Neutrophil (primary cell): ENCODE data around the gene GGCX.
"Not testable (repeated sequence)": the region's sequence is repeated elsewhere in the genome, so short reads cannot be mapped to it uniquely, and the experiment has no call there.

Experiments used
- H3K27ac ChIP-seq: fragments of 200-600 bp; sonication (generic); 2 replicates; pipeline ENCODE4 v1.5.1; 2016; ENCODE audit warnings: mild to moderate bottlenecking, moderate library complexity
- H3K27me3 ChIP-seq: fragments of 200-600 bp; sonication (generic); 2 replicates; pipeline ENCODE4 v1.6.0; 2016; ENCODE audit warnings: mild to moderate bottlenecking
- H3K36me3 ChIP-seq: fragments of 200-600 bp; sonication (generic); 2 replicates; pipeline ENCODE4 v1.5.1; 2017
- H3K4me1 ChIP-seq, 2 experiments: fragments of 200-600 bp in 1 of 2; sonication (generic) in 1 of 2; 1 replicate in 1 of 2; 2 replicates in 1 of 2; pipeline versions ENCODE4 v1.5.1 to v1.6.1; 2013 to 2016; ENCODE audit warnings: low read depth in 1 of 2, low read length in 1 of 2, mild to moderate bottlenecking in 1 of 2, moderate library complexity in 1 of 2; ENCODE audit not compliant: control insufficient read depth in 1 of 2, insufficient read depth in 1 of 2
- H3K4me3 ChIP-seq, 2 experiments: fragments of 200-600 bp in 1 of 2; sonication (generic) in 1 of 2; 1 replicate in 1 of 2; 2 replicates in 1 of 2; pipeline ENCODE4 v1.5.1; 2013 to 2016; ENCODE audit warnings: low read depth in 1 of 2, low read length in 1 of 2, mild to moderate bottlenecking in 1 of 2, moderate library complexity in 1 of 2
- H3K9me3 ChIP-seq: fragments of 200-600 bp; sonication (generic); 2 replicates; pipeline ENCODE4 v1.5.1; 2016
- TF ChIP-seq, protein P1 (sequence below): fragments of 200-600 bp; sonication (generic); IDR thresholded peaks from 2 replicates; pipeline ENCODE4 v1.5.1; 2016; ENCODE audit warnings: antibody characterized with exemption

GGCX gene

DNA sequence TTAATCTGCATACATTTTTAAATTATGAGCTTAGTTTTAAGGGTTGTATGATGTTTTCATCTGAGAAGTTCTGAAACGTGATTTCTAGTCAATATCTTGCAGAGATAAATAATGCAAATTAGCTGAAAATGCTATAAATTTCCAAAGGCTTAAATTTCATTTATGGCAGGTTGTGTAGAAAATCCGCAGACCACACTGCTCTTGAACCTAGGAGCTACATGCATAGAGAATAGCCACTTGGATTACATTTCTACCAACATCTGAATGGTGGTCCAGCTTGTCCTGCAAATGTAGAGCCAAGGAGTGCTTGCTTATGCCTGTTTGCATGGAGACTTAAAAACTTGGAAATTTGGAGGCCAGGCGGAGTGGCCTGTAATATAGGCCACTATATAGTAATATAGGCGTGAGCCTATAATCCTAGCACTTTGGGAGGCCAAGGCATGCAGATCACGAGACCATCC, 15.5 kb downstream of the GGCX start:
- H3K27me3 ChIP-seq = no peaks in the 10 kb centered on the region
- H3K36me3 ChIP-seq = peaks cover 61% of the 10 kb centered on the region
- TF ChIP-seq, protein P1, sequence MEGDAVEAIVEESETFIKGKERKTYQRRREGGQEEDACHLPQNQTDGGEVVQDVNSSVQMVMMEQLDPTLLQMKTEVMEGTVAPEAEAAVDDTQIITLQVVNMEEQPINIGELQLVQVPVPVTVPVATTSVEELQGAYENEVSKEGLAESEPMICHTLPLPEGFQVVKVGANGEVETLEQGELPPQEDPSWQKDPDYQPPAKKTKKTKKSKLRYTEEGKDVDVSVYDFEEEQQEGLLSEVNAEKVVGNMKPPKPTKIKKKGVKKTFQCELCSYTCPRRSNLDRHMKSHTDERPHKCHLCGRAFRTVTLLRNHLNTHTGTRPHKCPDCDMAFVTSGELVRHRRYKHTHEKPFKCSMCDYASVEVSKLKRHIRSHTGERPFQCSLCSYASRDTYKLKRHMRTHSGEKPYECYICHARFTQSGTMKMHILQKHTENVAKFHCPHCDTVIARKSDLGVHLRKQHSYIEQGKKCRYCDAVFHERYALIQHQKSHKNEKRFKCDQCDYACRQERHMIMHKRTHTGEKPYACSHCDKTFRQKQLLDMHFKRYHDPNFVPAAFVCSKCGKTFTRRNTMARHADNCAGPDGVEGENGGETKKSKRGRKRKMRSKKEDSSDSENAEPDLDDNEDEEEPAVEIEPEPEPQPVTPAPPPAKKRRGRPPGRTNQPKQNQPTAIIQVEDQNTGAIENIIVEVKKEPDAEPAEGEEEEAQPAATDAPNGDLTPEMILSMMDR = no peak
- H3K4me1 ChIP-seq = peaks cover 25 to 29% of the 10 kb centered on the region in 2 experiments
- H3K27ac ChIP-seq = peak overlapping the region; percentile 28
- H3K4me3 ChIP-seq = no peak overlapping the region
- no peaks in the 10 kb centered on the region for H3K9me3 ChIP-seq

DNA sequence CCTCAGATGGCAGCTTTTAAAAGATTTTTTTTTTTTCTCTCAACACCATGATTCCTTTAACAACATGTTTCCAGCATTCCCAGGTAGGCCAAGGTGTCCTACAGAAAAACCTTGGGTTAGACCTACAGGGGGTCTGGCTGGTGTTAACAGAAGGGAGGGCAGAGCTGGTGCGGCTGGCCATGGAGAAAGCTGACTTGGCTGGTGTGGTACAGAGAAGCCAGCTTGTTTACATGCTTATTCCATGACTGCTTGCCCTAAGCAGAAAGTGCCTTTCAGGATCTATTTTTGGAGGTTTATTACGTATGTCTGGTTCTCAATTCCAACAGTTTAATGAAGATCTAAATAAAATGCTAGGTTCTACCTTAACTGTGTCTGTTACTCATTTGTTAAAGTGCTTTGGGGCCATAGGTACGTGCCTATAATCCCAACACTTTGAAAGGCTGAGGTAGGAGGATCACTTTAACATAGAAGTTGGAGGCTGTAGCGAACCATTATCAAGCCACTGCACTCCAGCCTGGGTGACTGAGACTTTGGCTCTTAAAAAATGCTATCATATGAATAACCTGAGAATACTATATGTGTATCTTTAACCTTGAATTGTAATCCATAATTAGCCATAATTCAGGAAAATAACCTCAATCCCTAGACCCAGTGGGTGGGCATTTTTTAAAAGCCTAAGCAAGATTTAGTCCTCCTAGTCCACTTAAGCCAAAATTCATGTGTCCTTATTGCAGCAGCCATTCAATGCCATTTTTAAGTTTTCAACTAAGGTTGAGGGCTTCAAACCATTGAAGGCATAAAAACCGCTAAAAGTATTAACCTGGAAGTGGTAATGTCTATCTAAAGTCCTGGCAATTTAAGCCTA, 16.1 kb downstream of the GGCX start:
- not testable (repeated sequence) for H3K27me3 ChIP-seq, H3K9me3 ChIP-seq, H3K4me3 ChIP-seq
- peaks cover 61% of the 10 kb centered on the region for H3K36me3 ChIP-seq
- H3K27ac ChIP-seq = peak overlapping the region; percentile 28
- peaks cover 25 to 29% of the 10 kb centered on the region in 2 experiments for H3K4me1 ChIP-seq

DNA sequence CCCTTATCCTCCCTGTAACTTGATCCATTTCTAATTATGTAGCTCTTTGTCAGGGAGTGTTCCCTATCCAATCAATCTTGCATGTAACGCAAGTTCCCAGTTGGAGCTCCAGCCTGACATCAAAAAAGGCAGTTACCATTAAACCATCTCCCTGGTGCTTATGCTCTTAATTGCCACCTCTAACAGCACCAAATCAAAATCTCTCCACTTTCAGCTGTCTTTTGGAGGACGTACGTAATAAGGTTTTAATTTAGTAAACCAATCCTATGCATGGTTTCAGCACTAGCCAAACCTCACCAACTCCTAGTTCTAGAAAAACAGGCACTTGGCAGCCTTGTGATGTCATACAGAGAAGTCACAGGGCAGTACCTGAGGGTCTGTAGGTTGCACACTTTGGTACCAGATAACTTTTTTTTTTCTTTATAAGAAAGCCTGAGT, 17.0 kb downstream of the GGCX start:
- peaks cover 61% of the 10 kb centered on the region for H3K36me3 ChIP-seq
- H3K27ac ChIP-seq, H3K4me3 ChIP-seq, H3K9me3 ChIP-seq, H3K27me3 ChIP-seq: not testable (repeated sequence)
- H3K4me1 ChIP-seq = peaks cover 24 to 26% of the 10 kb centered on the region in 2 experiments

DNA sequence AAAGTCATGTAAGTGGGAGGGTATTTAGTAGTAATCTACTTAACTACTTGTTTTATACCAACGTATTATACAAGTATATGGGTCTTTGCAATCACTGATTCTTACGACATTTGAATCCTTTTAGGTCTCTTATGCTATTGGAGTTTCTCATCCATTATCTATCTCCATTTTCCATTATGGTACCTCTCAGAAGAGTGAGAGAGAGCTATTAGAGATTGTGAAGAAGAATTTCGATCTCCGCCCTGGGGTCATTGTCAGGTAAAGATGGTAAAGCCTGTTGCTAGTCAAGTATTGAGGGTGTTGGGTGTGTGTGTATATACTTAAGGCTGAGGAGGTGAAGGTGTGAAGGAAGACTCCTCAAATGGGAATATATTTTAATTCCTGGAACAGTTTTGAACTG, 18.5 kb downstream of the GGCX start:
- H3K36me3 ChIP-seq = peaks cover 61% of the 10 kb centered on the region
- no peak overlapping the region for H3K4me3 ChIP-seq
- H3K27me3 ChIP-seq = no peaks in the 10 kb centered on the region
- peak overlapping the region; percentile 21 for H3K27ac ChIP-seq
- TF ChIP-seq, protein P1 = no peak
- no peaks in the 10 kb centered on the region for H3K9me3 ChIP-seq
- H3K4me1 ChIP-seq = peaks cover 28 to 32% of the 10 kb centered on the region in 2 experiments

DNA sequence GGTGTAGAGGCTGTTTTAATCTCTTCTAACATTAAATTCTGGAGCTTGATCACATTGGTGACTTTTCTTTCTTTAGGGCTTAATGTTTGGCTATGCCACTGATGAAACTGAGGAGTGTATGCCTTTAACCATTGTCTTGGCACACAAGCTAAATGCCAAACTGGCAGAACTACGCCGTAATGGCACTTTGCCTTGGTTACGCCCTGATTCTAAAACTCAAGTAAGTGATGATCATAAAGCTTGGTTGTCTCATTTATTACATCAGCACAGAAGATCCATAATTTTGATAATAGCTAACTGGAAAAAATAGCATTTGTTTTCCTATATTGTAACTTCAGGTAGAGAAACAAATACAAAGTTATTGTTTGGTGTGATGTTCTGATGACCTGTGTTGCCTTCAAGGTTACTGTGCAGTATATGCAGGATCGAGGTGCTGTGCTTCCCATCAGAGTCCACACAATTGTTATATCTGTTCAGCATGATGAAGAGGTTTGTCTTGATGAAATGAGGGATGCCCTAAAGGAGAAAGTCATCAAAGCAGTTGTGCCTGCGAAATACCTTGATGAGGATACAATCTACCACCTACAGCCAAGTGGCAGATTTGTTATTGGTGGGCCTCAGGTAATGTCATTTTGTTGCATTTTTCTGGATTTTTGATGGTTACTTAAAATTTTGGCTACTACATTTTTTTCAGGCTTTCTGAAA, 19.4 kb downstream of the GGCX start:
- Histone ChIP-seq H3K27ac (peak overlapping the region; percentile 94), H3K36me3 (peaks cover 56% of the 10 kb centered on the region), H3K27me3 (no peaks in the 10 kb centered on the region), H3K9me3 (no peaks in the 10 kb centered on the region), H3K4me1 (peaks cover 37 to 40% of the 10 kb centered on the region in 2 experiments), H3K4me3 (no peak overlapping the region)
- TF ChIP-seq, protein P1 = no peak

DNA sequence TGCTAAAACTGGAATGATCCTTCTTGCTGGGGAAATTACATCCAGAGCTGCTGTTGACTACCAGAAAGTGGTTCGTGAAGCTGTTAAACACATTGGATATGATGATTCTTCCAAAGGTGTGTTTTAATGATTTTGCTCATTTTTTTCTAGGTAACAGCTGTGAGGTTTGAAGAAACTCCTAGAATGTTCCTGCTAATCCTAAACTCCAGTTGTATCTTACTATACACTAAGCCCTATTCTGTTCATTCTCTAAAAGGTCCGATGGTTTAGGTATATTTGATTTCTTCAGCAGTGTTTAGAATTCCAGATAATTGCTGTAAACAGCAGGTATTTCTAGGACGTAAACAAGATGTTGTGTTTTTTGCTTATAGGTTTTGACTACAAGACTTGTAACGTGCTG, 20.0 kb downstream of the GGCX start:
- Histone ChIP-seq H3K4me3 (no peak overlapping the region), H3K36me3 (peaks cover 49% of the 10 kb centered on the region)

More for the DNA sequence above, 20.0 kb downstream of the GGCX start:
- peak overlapping the region; percentile 94 for H3K27ac ChIP-seq
- no peaks in the 10 kb centered on the region for H3K27me3 ChIP-seq
- no peaks in the 10 kb centered on the region for H3K9me3 ChIP-seq
- H3K4me1 ChIP-seq = peaks cover 42 to 47% of the 10 kb centered on the region in 2 experiments
- TF ChIP-seq, protein P1 = no peak
